HEK293 (cell line): Measurements from ENCODE around the gene LMO2.

Experiments
- ZBTB11 ChIP-seq: fragments of 450-650 bp; formaldehyde crosslinking; conservative IDR thresholded peaks from 2 replicates; pipeline ENCODE4 v1.5.1; 2016; ENCODE audit warnings: low read depth, missing biosample characterization, missing genetic modification characterization
- ZEB2 ChIP-seq: fragments of 450-650 bp; formaldehyde crosslinking; IDR thresholded peaks from 2 replicates; pipeline ENCODE4 v1.5.1; 2016; ENCODE audit warnings: missing biosample characterization, missing genetic modification characterization
- ZNF354C ChIP-seq: fragments of 450-650 bp; formaldehyde crosslinking; IDR thresholded peaks from 2 replicates; pipeline ENCODE4 v1.5.1; 2016; ENCODE audit warnings: missing biosample characterization, missing genetic modification characterization, low read depth, borderline replicate concordance
- ZNF416 ChIP-seq: fragments of 450-650 bp; formaldehyde crosslinking; IDR thresholded peaks from 2 replicates; pipeline ENCODE4 v1.5.1; 2016; ENCODE audit warnings: missing biosample characterization, missing genetic modification characterization
- ZNF423 ChIP-seq: fragments of 450-650 bp; formaldehyde crosslinking; IDR thresholded peaks from 2 replicates; pipeline ENCODE4 v1.5.1; 2016; ENCODE audit warnings: missing biosample characterization, missing genetic modification characterization
- ZSCAN30 ChIP-seq: fragments of 450-650 bp; IDR thresholded peaks from 2 replicates; pipeline ENCODE4 v1.5.1; 2018; ENCODE audit warnings: missing biosample characterization, mild to moderate bottlenecking, missing genetic modification characterization, moderate library complexity
- TF ChIP-seq, protein P1 (sequence below): fragments of 450-650 bp; formaldehyde crosslinking; IDR thresholded peaks from 2 replicates; pipeline ENCODE4 v1.5.1; 2016; ENCODE audit warnings: missing biosample characterization, missing genetic modification characterization
- TF ChIP-seq, protein P2 (sequence below): fragments of 450-650 bp; formaldehyde crosslinking; IDR thresholded peaks from 2 replicates; pipeline ENCODE4 v1.5.1; 2016; ENCODE audit warnings: missing biosample characterization, missing genetic modification characterization, low read depth
- TF ChIP-seq, protein P3 (sequence below): fragments of 450-650 bp; formaldehyde crosslinking; IDR thresholded peaks from 2 replicates; pipeline ENCODE4 v1.5.1; 2016; ENCODE audit warnings: missing biosample characterization, missing genetic modification characterization, low read depth
- TF ChIP-seq, protein P4 (sequence below): fragments of 450-650 bp; formaldehyde crosslinking; IDR thresholded peaks from 2 replicates; pipeline ENCODE4 v1.5.1; 2016; ENCODE audit warnings: missing biosample characterization, missing genetic modification characterization

DNA sequence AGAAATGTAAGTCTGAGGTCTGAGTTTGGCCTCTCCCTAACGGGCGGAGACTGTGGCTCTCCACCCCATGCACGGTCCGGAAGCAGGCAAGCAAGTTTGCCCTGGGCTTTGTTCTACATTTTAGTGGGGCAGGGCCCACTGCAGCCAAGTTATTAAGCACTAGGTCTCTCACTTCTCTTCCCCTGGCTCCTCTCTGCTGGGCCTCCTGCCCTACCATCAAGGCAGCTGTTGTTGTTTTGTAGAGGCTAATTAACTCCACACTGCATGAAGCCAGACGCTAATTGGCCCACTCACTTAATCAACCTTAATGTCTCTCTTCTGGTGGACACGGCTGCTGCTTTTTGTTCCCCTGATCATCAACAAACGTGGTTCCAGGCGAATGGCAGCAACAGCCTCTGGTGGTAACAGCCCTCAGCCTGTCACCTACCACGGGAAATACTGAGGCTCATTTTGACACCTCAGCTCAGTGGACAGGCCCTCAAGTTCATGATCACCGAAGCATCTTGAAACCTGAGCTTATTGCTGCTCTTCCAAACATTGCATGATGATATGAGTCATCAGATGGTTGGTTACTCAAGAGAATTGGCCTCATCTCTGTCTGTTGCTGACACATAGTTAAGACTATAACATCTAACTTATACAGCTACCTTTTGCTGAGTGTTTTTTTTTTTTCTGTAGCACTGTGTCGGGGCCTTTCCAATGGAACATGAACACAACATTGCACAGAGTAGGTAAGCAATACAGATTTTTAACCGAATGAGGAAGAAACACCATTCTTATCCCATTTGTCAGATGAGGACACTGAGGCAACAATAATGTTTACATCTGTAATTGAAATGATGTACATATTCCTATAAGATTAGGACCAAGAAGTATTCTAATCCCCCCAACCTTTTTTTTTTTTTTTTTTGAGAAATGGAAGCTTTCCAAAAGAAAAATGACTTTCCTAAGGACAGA, 20.8 kb upstream of the LMO2 start:
- TF ChIP-seq ZSCAN30 (tag by site-specific recombination) (no peak), ZNF354C (tag by site-specific recombination) (no peak), ZNF416 (tag by site-specific recombination) (no peak), ZBTB11 (tag by site-specific recombination) (no peak), ZNF423 (tag by site-specific recombination) (no peak), ZEB2 (tag by site-specific recombination) (peak; percentile 52; the same call in 1 of the 2 replicates)
- TF ChIP-seq, protein P1, sequence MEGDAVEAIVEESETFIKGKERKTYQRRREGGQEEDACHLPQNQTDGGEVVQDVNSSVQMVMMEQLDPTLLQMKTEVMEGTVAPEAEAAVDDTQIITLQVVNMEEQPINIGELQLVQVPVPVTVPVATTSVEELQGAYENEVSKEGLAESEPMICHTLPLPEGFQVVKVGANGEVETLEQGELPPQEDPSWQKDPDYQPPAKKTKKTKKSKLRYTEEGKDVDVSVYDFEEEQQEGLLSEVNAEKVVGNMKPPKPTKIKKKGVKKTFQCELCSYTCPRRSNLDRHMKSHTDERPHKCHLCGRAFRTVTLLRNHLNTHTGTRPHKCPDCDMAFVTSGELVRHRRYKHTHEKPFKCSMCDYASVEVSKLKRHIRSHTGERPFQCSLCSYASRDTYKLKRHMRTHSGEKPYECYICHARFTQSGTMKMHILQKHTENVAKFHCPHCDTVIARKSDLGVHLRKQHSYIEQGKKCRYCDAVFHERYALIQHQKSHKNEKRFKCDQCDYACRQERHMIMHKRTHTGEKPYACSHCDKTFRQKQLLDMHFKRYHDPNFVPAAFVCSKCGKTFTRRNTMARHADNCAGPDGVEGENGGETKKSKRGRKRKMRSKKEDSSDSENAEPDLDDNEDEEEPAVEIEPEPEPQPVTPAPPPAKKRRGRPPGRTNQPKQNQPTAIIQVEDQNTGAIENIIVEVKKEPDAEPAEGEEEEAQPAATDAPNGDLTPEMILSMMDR (tag by site-specific recombination), result no peak
- TF ChIP-seq, protein P2, sequence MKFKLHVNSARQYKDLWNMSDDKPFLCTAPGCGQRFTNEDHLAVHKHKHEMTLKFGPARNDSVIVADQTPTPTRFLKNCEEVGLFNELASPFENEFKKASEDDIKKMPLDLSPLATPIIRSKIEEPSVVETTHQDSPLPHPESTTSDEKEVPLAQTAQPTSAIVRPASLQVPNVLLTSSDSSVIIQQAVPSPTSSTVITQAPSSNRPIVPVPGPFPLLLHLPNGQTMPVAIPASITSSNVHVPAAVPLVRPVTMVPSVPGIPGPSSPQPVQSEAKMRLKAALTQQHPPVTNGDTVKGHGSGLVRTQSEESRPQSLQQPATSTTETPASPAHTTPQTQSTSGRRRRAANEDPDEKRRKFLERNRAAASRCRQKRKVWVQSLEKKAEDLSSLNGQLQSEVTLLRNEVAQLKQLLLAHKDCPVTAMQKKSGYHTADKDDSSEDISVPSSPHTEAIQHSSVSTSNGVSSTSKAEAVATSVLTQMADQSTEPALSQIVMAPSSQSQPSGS (tag by site-specific recombination), result no peak
- TF ChIP-seq, protein P3, sequence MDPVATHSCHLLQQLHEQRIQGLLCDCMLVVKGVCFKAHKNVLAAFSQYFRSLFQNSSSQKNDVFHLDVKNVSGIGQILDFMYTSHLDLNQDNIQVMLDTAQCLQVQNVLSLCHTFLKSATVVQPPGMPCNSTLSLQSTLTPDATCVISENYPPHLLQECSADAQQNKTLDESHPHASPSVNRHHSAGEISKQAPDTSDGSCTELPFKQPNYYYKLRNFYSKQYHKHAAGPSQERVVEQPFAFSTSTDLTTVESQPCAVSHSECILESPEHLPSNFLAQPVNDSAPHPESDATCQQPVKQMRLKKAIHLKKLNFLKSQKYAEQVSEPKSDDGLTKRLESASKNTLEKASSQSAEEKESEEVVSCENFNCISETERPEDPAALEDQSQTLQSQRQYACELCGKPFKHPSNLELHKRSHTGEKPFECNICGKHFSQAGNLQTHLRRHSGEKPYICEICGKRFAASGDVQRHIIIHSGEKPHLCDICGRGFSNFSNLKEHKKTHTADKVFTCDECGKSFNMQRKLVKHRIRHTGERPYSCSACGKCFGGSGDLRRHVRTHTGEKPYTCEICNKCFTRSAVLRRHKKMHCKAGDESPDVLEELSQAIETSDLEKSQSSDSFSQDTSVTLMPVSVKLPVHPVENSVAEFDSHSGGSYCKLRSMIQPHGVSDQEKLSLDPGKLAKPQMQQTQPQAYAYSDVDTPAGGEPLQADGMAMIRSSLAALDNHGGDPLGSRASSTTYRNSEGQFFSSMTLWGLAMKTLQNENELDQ (tag by site-specific recombination), result no peak
- TF ChIP-seq, protein P4, sequence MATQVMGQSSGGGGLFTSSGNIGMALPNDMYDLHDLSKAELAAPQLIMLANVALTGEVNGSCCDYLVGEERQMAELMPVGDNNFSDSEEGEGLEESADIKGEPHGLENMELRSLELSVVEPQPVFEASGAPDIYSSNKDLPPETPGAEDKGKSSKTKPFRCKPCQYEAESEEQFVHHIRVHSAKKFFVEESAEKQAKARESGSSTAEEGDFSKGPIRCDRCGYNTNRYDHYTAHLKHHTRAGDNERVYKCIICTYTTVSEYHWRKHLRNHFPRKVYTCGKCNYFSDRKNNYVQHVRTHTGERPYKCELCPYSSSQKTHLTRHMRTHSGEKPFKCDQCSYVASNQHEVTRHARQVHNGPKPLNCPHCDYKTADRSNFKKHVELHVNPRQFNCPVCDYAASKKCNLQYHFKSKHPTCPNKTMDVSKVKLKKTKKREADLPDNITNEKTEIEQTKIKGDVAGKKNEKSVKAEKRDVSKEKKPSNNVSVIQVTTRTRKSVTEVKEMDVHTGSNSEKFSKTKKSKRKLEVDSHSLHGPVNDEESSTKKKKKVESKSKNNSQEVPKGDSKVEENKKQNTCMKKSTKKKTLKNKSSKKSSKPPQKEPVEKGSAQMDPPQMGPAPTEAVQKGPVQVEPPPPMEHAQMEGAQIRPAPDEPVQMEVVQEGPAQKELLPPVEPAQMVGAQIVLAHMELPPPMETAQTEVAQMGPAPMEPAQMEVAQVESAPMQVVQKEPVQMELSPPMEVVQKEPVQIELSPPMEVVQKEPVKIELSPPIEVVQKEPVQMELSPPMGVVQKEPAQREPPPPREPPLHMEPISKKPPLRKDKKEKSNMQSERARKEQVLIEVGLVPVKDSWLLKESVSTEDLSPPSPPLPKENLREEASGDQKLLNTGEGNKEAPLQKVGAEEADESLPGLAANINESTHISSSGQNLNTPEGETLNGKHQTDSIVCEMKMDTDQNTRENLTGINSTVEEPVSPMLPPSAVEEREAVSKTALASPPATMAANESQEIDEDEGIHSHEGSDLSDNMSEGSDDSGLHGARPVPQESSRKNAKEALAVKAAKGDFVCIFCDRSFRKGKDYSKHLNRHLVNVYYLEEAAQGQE (tag by site-specific recombination), result no peak
